C4-2B (cell line): ENCODE data around the gene CDK17.
"Not testable (repeated sequence)": the region's sequence is repeated elsewhere in the genome, so short reads cannot be mapped to it uniquely, and the experiment has no call there.

Experiments
- H3K27ac ChIP-seq: fragments of 450-650 bp; 2 replicates; pipeline ENCODE4 v1.5.1; 2017
- ZFX ChIP-seq: fragments of 450-650 bp; IDR thresholded peaks from 2 replicates; pipeline ENCODE4 v1.6.1; 2017
- TF ChIP-seq, protein P1 (sequence below): fragments of 450-650 bp; conservative IDR thresholded peaks from 2 replicates; pipeline ENCODE4 v1.5.1; 2017; ENCODE audit warnings: mild to moderate bottlenecking

The CDK17 gene

GRCh38 chr12:96438330-96438729, 38.1 kb upstream of the CDK17 start:
- no peak overlapping the region for H3K27ac ChIP-seq
- no peak for TF ChIP-seq ZFX
- TF ChIP-seq, protein P1, sequence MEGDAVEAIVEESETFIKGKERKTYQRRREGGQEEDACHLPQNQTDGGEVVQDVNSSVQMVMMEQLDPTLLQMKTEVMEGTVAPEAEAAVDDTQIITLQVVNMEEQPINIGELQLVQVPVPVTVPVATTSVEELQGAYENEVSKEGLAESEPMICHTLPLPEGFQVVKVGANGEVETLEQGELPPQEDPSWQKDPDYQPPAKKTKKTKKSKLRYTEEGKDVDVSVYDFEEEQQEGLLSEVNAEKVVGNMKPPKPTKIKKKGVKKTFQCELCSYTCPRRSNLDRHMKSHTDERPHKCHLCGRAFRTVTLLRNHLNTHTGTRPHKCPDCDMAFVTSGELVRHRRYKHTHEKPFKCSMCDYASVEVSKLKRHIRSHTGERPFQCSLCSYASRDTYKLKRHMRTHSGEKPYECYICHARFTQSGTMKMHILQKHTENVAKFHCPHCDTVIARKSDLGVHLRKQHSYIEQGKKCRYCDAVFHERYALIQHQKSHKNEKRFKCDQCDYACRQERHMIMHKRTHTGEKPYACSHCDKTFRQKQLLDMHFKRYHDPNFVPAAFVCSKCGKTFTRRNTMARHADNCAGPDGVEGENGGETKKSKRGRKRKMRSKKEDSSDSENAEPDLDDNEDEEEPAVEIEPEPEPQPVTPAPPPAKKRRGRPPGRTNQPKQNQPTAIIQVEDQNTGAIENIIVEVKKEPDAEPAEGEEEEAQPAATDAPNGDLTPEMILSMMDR = no peak

- H3K27ac ChIP-seq = no peak overlapping the region
- no peak for TF ChIP-seq ZFX
- TF ChIP-seq, protein P1 = no peak
These were observed 36.9 kb upstream of the CDK17 start for GRCh38 chr12:96437171-96437445.

DNA sequence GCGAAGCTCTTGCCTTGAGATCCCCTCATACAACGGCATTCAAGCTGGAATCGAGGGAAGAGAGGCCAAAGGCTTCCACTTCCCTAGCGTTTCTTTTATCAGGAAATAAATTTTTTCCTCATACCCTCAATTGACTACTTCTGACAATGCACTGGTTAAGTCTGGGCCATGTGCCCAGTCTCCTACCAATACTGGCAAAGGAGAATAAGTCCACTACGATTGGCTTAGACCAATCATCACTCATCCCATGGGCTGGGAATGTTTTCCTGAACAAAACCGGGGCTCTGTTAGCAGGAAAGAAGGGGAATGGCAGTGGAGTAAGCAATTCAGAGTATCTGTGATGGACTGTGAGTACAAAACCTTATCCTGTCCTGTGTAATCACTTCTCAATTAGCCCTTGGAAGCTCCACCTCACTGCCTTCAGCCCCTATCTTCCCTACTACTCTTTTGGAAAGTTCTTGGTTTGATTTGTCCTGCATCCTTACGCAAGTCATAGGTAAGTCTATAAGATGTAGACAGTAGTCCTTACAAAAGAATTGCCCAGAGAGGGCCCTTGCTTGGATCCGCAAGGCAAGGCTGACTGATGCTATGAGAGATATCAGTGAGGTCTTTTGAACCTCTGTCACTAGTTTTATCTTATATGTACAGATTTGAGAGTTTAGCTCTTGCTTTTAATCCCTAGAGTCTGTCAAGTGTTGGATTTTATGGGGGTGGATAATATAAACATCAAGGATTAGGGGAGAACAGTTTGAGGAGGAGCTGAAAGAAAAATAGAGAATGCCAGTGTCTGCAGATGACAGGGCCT, 36.3 kb upstream of the CDK17 start:
- TF ChIP-seq, protein P1 = no peak
- no peak for TF ChIP-seq ZFX
- no peak overlapping the region for H3K27ac ChIP-seq

- no peak overlapping the region for H3K27ac ChIP-seq
- TF ChIP-seq, protein P1 = no peak
These were observed 33.9 kb upstream of the CDK17 start for GRCh38 chr12:96434107-96434506.

GRCh38 chr12:96432496-96433321, 32.5 kb upstream of the CDK17 start:
- H3K27ac ChIP-seq = not testable (repeated sequence)

GRCh38 chr12:96431067-96431466, 30.8 kb upstream of the CDK17 start:
- TF ChIP-seq, protein P1 = no peak
- no peak for TF ChIP-seq ZFX
- H3K27ac ChIP-seq = no peak overlapping the region

DNA sequence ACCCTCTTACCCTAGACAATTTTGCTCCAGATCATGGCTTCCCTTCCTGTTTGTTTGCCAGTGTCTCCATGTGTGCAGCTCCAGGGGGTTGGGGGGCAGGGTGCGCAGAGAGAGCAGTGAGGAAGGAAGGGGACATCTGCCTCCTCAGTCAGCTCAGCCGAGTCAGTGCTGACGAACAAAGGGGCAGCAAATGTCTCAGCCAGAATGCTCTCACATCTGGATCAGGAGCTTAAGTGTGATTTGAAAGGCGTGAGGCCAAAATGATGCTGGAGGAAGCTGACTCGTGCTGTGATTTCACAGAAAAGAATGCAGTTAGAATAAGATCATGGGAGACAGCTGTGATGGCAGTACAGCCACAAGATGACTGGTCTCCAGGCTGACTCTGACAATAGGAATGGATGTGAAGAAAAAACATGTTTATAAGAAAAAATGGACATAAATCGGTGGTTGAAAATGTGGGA, 27.1 kb upstream of the CDK17 start:
- H3K27ac ChIP-seq = no peak overlapping the region
- TF ChIP-seq, protein P1 = no peak
- no peak for TF ChIP-seq ZFX
